ENCODE measurements around the gene CRYGN.

- TF ChIP-seq POLR2AphosphoS5 (IDR thresholded peaks at IDR 0.05; ENCODE audit: low read depth) (no peak), CTCF (IDR thresholded peaks at IDR 0.05; ENCODE audit: insufficient read depth, low read length) (no peak), REST (IDR thresholded peaks at IDR 0.05; ENCODE audit: insufficient replicate concordance, low read depth) (no peak), GABPA (IDR thresholded peaks at IDR 0.05; ENCODE audit: low read depth) (no peak), SPI1 (IDR thresholded peaks at IDR 0.05; ENCODE audit: borderline replicate concordance, low read depth) (no peak)
Measured at GRCh38 chr7:151469281-151469680, 29.3 kb upstream of the CRYGN start.

All from HL-60 (cell line).